ENCODE data around the gene PRKN. TPM values are rescaled to one million over a fixed set of nuclear protein-coding genes. Genes with fewer than 3 reads are reported as not detected.

PRKN gene
- total RNA-seq, 1 experiment from 2014 or later: 0.46 TPM

GRCh38 chr6:161584051-161584450, 1143.5 kb downstream of the PRKN start:
- ChIA-PET POLR2A (no interaction called here), CTCF (no interaction called here)
- BruUV-seq (replicated peaks): no TSS peak
- H3K36me3 ChIP-seq (ENCODE audit: control insufficient read depth, insufficient read depth, low read length): no peaks in the 10 kb centered on the region
- H3K27me3 ChIP-seq (ENCODE audit: control insufficient read depth, insufficient read depth, low read length): no peaks in the 10 kb centered on the region
- no peaks in the 10 kb centered on the region for H3K4me1 ChIP-seq (ENCODE audit: control insufficient read depth, insufficient read depth, low read length)
- no peak overlapping the region for H3K4me3 ChIP-seq (ENCODE audit: low read depth in 2 of 2, low read length in 2 of 2)
- in situ Hi-C loops (cut with HindIII; ENCODE audit: low pct_unique_long_range_greater_than_20kb, low sequenced_read_pairs) (no loop called here), intact Hi-C loops (cut with micrococcal nuclease; ENCODE audit: unreplicated experiment) (no loop called here)
- TF ChIP-seq POLR2AphosphoS5 (IDR thresholded peaks at IDR 0.05; ENCODE audit: low read depth, low read length) (no peak), SIN3A (IDR thresholded peaks at IDR 0.05; ENCODE audit: borderline replicate concordance, insufficient read depth, low read depth, low read length) (no peak), CTCF (IDR thresholded peaks at IDR 0.05) (no peak)
- no peak overlapping the region for H3K27ac ChIP-seq (ENCODE audit: low read length)
- ATAC-seq (no peak), DNase-seq (ENCODE audit: low read depth, low spot score) (no peak)
- no peaks in the 10 kb centered on the region for H3K9me3 ChIP-seq (ENCODE audit: control insufficient read depth, insufficient read depth, low read depth, low read length)

- BruUV-seq (replicated peaks): no TSS peak
- DNase-seq (ENCODE audit: low read depth, low spot score) (no peak), ATAC-seq (no peak)
- ChIA-PET CTCF (interaction anchor here (0.7 kb wide), 1 partner anchor 1560 kb away, joined by 3 read pairs; no protein-coding TSS in a partner anchor), POLR2A (no interaction called here)
- Histone ChIP-seq H3K27me3 (ENCODE audit: control insufficient read depth, insufficient read depth, low read length) (no peaks in the 10 kb centered on the region), H3K4me3 (ENCODE audit: low read depth in 2 of 2, low read length in 2 of 2) (no peak overlapping the region), H3K4me1 (ENCODE audit: control insufficient read depth, insufficient read depth, low read length) (no peaks in the 10 kb centered on the region), H3K36me3 (ENCODE audit: control insufficient read depth, insufficient read depth, low read length) (no peaks in the 10 kb centered on the region), H3K9me3 (ENCODE audit: control insufficient read depth, insufficient read depth, low read depth, low read length) (no peaks in the 10 kb centered on the region), H3K27ac (ENCODE audit: low read length) (no peak overlapping the region)
- TF ChIP-seq SIN3A (IDR thresholded peaks at IDR 0.05; ENCODE audit: borderline replicate concordance, insufficient read depth, low read depth, low read length): no peak
- no peak for TF ChIP-seq POLR2AphosphoS5 (IDR thresholded peaks at IDR 0.05; ENCODE audit: low read depth, low read length)
- no peak for TF ChIP-seq CTCF (IDR thresholded peaks at IDR 0.05)
- no peak for TF ChIP-seq TCF7L2 (IDR thresholded peaks at IDR 0.05; ENCODE audit: low read depth, low read length)
- TF ChIP-seq, protein P1, sequence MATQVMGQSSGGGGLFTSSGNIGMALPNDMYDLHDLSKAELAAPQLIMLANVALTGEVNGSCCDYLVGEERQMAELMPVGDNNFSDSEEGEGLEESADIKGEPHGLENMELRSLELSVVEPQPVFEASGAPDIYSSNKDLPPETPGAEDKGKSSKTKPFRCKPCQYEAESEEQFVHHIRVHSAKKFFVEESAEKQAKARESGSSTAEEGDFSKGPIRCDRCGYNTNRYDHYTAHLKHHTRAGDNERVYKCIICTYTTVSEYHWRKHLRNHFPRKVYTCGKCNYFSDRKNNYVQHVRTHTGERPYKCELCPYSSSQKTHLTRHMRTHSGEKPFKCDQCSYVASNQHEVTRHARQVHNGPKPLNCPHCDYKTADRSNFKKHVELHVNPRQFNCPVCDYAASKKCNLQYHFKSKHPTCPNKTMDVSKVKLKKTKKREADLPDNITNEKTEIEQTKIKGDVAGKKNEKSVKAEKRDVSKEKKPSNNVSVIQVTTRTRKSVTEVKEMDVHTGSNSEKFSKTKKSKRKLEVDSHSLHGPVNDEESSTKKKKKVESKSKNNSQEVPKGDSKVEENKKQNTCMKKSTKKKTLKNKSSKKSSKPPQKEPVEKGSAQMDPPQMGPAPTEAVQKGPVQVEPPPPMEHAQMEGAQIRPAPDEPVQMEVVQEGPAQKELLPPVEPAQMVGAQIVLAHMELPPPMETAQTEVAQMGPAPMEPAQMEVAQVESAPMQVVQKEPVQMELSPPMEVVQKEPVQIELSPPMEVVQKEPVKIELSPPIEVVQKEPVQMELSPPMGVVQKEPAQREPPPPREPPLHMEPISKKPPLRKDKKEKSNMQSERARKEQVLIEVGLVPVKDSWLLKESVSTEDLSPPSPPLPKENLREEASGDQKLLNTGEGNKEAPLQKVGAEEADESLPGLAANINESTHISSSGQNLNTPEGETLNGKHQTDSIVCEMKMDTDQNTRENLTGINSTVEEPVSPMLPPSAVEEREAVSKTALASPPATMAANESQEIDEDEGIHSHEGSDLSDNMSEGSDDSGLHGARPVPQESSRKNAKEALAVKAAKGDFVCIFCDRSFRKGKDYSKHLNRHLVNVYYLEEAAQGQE (IDR thresholded peaks at IDR 0.05; ENCODE audit: insufficient read depth in 1 of 2, low read depth in 2 of 2, low read length in 1 of 2): no peak
- intact Hi-C loops (cut with micrococcal nuclease; ENCODE audit: unreplicated experiment) (no loop called here), in situ Hi-C loops (cut with HindIII; ENCODE audit: low pct_unique_long_range_greater_than_20kb, low sequenced_read_pairs) (no loop called here)
These were observed 1144.0 kb downstream of the PRKN start for GRCh38 chr6:161583584-161583983.
